HCT116 (cell line): ENCODE results near the gene CDH23.

Experiments
- EZH2phosphoT487 ChIP-seq: fragments of 200-600 bp; IDR thresholded peaks from 2 replicates; pipeline ENCODE4 v1.6.1; 2018; ENCODE audit warnings: antibody characterized with exemption, borderline replicate concordance
- POLR2AphosphoS5 ChIP-seq: IDR thresholded peaks from 2 replicates; pipeline ENCODE4 v1.6.1; 2011; ENCODE audit warnings: mild to moderate bottlenecking, low read depth, low read length, moderate library complexity

DNA sequence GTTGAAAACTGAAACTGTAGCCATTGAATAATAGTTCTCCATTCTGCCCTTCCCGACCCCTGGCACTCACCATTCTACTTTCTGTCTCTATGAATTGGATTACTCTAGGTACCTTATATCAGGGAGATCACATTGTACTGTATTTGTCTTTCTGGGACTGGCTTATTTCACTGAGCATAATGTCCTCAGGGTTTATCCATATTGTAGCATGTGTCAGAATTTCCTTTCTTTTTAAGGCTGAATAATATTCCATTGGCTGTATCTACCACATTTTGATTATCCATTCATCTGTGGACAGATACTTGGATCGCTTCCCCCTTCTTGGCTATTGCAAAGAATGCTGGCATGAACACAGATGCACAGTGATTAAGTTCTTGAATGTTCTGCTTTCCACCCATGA, 107.4 kb downstream of the CDH23 start:
- TF ChIP-seq EZH2phosphoT487 (no peak), POLR2AphosphoS5 (no peak)
